ENCODE data around the gene FOXD1.

- TF ChIP-seq CTCF (IDR thresholded peaks at IDR 0.05) (no peak), POLR2A (IDR thresholded peaks at IDR 0.05) (no peak), EP300 (IDR thresholded peaks at IDR 0.05; ENCODE audit: low read depth) (no peak)
Observed at GRCh38 chr5:73493421-73493820, 44.8 kb upstream of the FOXD1 start.
